Mesothelial cell of epicardium (in vitro differentiated cells): ENCODE measurements around the gene HSPA2. TPM values are rescaled to one million over a fixed set of nuclear protein-coding genes. Genes with fewer than 3 reads are reported as not detected.
A peak's percentile ranks its signal among the peaks of the same experiment; 100 is the strongest.
"Not testable (repeated sequence)": the region's sequence is repeated elsewhere in the genome, so short reads cannot be mapped to it uniquely, and the experiment has no call there.

Source experiments
- DNase-seq, 2 experiments: peaks; one replicate each; pipeline ENCODE4 v3.0.0; 2021; ENCODE audit warnings: low spot score in 2 of 2; ENCODE audit not compliant: unreplicated experiment in 2 of 2
- H3K27ac Mint-ChIP-seq: 2 replicates; pipeline ENCODE4 v1.8.0; 2021; ENCODE audit warnings: mixed read lengths
- H3K27me3 Mint-ChIP-seq: 2 replicates; pipeline ENCODE4 v1.8.0; 2021; ENCODE audit warnings: low read depth, mixed read lengths
- H3K36me3 Mint-ChIP-seq: 2 replicates; pipeline ENCODE4 v1.8.0; 2021; ENCODE audit warnings: mixed read lengths
- H3K4me1 Mint-ChIP-seq: 2 replicates; pipeline ENCODE4 v1.8.0; 2021; ENCODE audit warnings: mixed read lengths
- H3K4me3 Mint-ChIP-seq: 2 replicates; pipeline ENCODE4 v1.8.0; 2021; ENCODE audit warnings: mild to moderate bottlenecking, moderate library complexity, mixed read lengths
- H3K9me3 Mint-ChIP-seq: 2 replicates; pipeline ENCODE4 v1.8.0; 2021; ENCODE audit warnings: mixed read lengths
- CTCF ChIP-seq: fragments of 200-600 bp; sonication (generic); IDR thresholded peaks from one replicate; pipeline ENCODE4 v1.5.0; 2021; ENCODE audit warnings: antibody characterized with exemption; ENCODE audit not compliant: unreplicated experiment
- total RNA-seq: library from RNA; stranded (reverse); gene quantifications from 3 replicates; pipeline ENCODE4 v1.2.1, GENCODE V29; 2021

Gene HSPA2
- total RNA-seq, 1 donor from 2014 or later, result 10.1 TPM

GRCh38 chr14:64509036-64509435, 31.5 kb upstream of the HSPA2 start:
- no peak for TF ChIP-seq CTCF
- H3K4me1 Mint-ChIP-seq, result peaks cover 55% of the 10 kb centered on the region
- no peaks in the 10 kb centered on the region for H3K36me3 Mint-ChIP-seq
- H3K27me3 Mint-ChIP-seq, result no peaks in the 10 kb centered on the region
- H3K4me3 Mint-ChIP-seq, result no peak overlapping the region
- H3K27ac Mint-ChIP-seq, result peak overlapping the region; percentile 71
- H3K9me3 Mint-ChIP-seq, result no peaks in the 10 kb centered on the region
- no peak for DNase-seq

- no peak overlapping the region for H3K27ac Mint-ChIP-seq
- H3K4me3 Mint-ChIP-seq, result no peak overlapping the region
- DNase-seq, result peak in 1 of 2 experiments; percentile 67
- TF ChIP-seq CTCF, result peak; percentile 85
- no peaks in the 10 kb centered on the region for H3K36me3 Mint-ChIP-seq
- H3K27me3 Mint-ChIP-seq, result no peaks in the 10 kb centered on the region
- H3K4me1 Mint-ChIP-seq, result peaks cover 54% of the 10 kb centered on the region
- H3K9me3 Mint-ChIP-seq, result no peaks in the 10 kb centered on the region
Observed at GRCh38 chr14:64510825-64511671, 29.5 kb upstream of the HSPA2 start.

- no peak for TF ChIP-seq CTCF
- Mint-ChIP-seq H3K4me3 (no peak overlapping the region), H3K9me3 (no peaks in the 10 kb centered on the region), H3K4me1 (peaks cover 38% of the 10 kb centered on the region), H3K36me3 (no peaks in the 10 kb centered on the region), H3K27me3 (no peaks in the 10 kb centered on the region), H3K27ac (no peak overlapping the region)
- no peak for DNase-seq
Observed at GRCh38 chr14:64513271-64513670, 27.3 kb upstream of the HSPA2 start.

GRCh38 chr14:64515053-64515452, 25.5 kb upstream of the HSPA2 start:
- no peak for DNase-seq
- TF ChIP-seq CTCF, result no peak
- H3K4me1 Mint-ChIP-seq, result peaks cover 27% of the 10 kb centered on the region
- H3K4me3 Mint-ChIP-seq, result no peak overlapping the region
- peak overlapping the region; percentile 53 for H3K27ac Mint-ChIP-seq
- H3K9me3 Mint-ChIP-seq, result no peaks in the 10 kb centered on the region
- no peaks in the 10 kb centered on the region for H3K36me3 Mint-ChIP-seq
- H3K27me3 Mint-ChIP-seq, result no peaks in the 10 kb centered on the region

GRCh38 chr14:64516969-64517368, 23.6 kb upstream of the HSPA2 start:
- H3K36me3 Mint-ChIP-seq, result no peaks in the 10 kb centered on the region
- no peak overlapping the region for H3K4me3 Mint-ChIP-seq
- no peaks in the 10 kb centered on the region for H3K9me3 Mint-ChIP-seq
- DNase-seq, result no peak
- no peak for TF ChIP-seq CTCF
- H3K27ac Mint-ChIP-seq, result no peak overlapping the region
- H3K4me1 Mint-ChIP-seq, result peaks cover 14% of the 10 kb centered on the region
- no peaks in the 10 kb centered on the region for H3K27me3 Mint-ChIP-seq

GRCh38 chr14:64517667-64518066, 22.9 kb upstream of the HSPA2 start:
- H3K4me1 Mint-ChIP-seq, result peaks cover 14% of the 10 kb centered on the region
- not testable (repeated sequence) for H3K4me3 Mint-ChIP-seq, DNase-seq, H3K36me3 Mint-ChIP-seq, H3K27me3 Mint-ChIP-seq, H3K27ac Mint-ChIP-seq, H3K9me3 Mint-ChIP-seq
